H1 (cell line): Measurements from ENCODE around the gene MYCBP2. TPM values are rescaled to one million over a fixed set of nuclear protein-coding genes. Genes with fewer than 3 reads are reported as not detected.

Experiments
- CTCF ChIA-PET: fragments of 300-600 bp; sonication (Branson Sonifier 250); formaldehyde crosslinking; loops from one replicate; lab custom pipeline; 2021; ENCODE audit not compliant: partially characterized antibody; lab: Charles Lee
- POLR2A ChIA-PET: fragments of 300-600 bp; sonication (Branson Sonifier 250); formaldehyde crosslinking; loops from one replicate; lab custom pipeline; 2021; ENCODE audit warnings: inconsistent platforms; ENCODE audit not compliant: partially characterized antibody; lab: Charles Lee
- DNase-seq, 2 experiments: peaks; one replicate each; pipeline versions ENCODE4 v3.0.0 to v3.0.0-alpha.2; 2010 to 2022; ENCODE audit warnings: low spot score in 2 of 2, low read depth in 1 of 2, mixed read lengths in 1 of 2
- FAIRE-seq: peaks from 2 replicates; lab custom pipeline; 2011; peaks lifted over from hg19 to GRCh38; lab: Jason Lieb, UNC
- H2AFZ ChIP-seq: 2 replicates; pipeline ENCODE4 v1.8.1; 2012; ENCODE audit warnings: low read length, inconsistent platforms
- H2AK5ac ChIP-seq: 2 replicates; pipeline ENCODE4 v1.6.1; 2013; ENCODE audit warnings: low read depth, low read length
- H2BK120ac ChIP-seq: replicated peaks from 2 replicates; pipeline ENCODE3; 2013; ENCODE audit warnings: low read depth, low read length, inconsistent platforms
- H2BK12ac ChIP-seq: 2 replicates; pipeline ENCODE4 v1.6.1; 2013; ENCODE audit warnings: low read depth, low read length
- H2BK15ac ChIP-seq: 2 replicates; pipeline ENCODE4 v1.6.1; 2013; ENCODE audit warnings: low read length
- H2BK20ac ChIP-seq: 2 replicates; pipeline ENCODE4 v1.6.1; 2013; ENCODE audit warnings: low read length
- H2BK5ac ChIP-seq: 2 replicates; pipeline ENCODE4 v1.6.1; 2013; ENCODE audit warnings: low read depth, low read length
- H3K14ac ChIP-seq: 2 replicates; pipeline ENCODE4 v1.6.1; 2013; ENCODE audit warnings: inconsistent platforms; ENCODE audit not compliant: insufficient read length
- H3K18ac ChIP-seq: 2 replicates; pipeline ENCODE4 v1.6.1; 2013; ENCODE audit warnings: low read length; ENCODE audit errors: extremely low read depth
- H3K23ac ChIP-seq: 2 replicates; pipeline ENCODE4 v1.6.1; 2013; ENCODE audit warnings: inconsistent platforms; ENCODE audit not compliant: insufficient read length
- H3K23me2 ChIP-seq: 2 replicates; pipeline ENCODE4 v1.6.1; 2013; ENCODE audit warnings: low read depth, low read length
- H3K27ac ChIP-seq: 2 replicates; pipeline ENCODE4 v1.6.1; 2011; ENCODE audit warnings: low read depth, low read length, inconsistent platforms
- H3K27me3 ChIP-seq, 4 experiments: replicated peaks in 1 of 4; 1 replicate in 1 of 4; 2 replicates in 3 of 4; pipeline versions ENCODE4 v1.6.1 to v1.8.1; 2011 to 2013; ENCODE audit warnings: low read length in 3 of 4, mild to moderate bottlenecking in 3 of 4, inconsistent platforms in 2 of 4, mixed read lengths in 2 of 4, moderate library complexity in 1 of 4; ENCODE audit not compliant: control insufficient read depth in 3 of 4, insufficient read depth in 3 of 4; ENCODE audit errors: extremely low read depth in 1 of 4
- H3K36me3 ChIP-seq, 4 experiments: 2 replicates each; pipeline versions ENCODE4 v1.6.1 to v1.8.1; 2011 to 2013; ENCODE audit warnings: mild to moderate bottlenecking in 4 of 4, low read length in 3 of 4, moderate library complexity in 2 of 4, control low read depth in 1 of 4, inconsistent platforms in 1 of 4; ENCODE audit not compliant: insufficient read depth in 4 of 4, control insufficient read depth in 2 of 4
- H3K4ac ChIP-seq: replicated peaks from 2 replicates; pipeline ENCODE3; 2013; ENCODE audit warnings: low read length, low read depth, mixed read lengths, inconsistent platforms; ENCODE audit not compliant: insufficient read length
- H3K4me1 ChIP-seq, 4 experiments: replicated peaks in 1 of 4; 1 replicate in 1 of 4; 2 replicates in 3 of 4; pipeline versions ENCODE4 v1.6.1 to v1.8.1; 2011 to 2013; ENCODE audit warnings: low read length in 3 of 4, inconsistent platforms in 2 of 4, mixed read lengths in 1 of 4; ENCODE audit not compliant: insufficient read depth in 4 of 4, control insufficient read depth in 3 of 4
- H3K4me2 ChIP-seq, 2 experiments: 2 replicates each; pipeline versions ENCODE4 v1.6.1 to v1.8.1; 2011 to 2013; ENCODE audit warnings: low read depth in 2 of 2, low read length in 2 of 2, control low read depth in 1 of 2, inconsistent platforms in 1 of 2, mild to moderate bottlenecking in 1 of 2; ENCODE audit not compliant: insufficient read depth in 1 of 2
- H3K4me3 ChIP-seq, 4 experiments: fragments of 200-600, 300-600 bp in 1 of 4; sonication (generic), shearing (Covaris generic), sonication (Bioruptor Twin) in 1 of 4; 2 replicates each; pipeline versions ENCODE4 v1.5.1 to v1.8.1; 2011 to 2016; ENCODE audit warnings: low read length in 4 of 4, low read depth in 3 of 4, control low read depth in 2 of 4, inconsistent platforms in 2 of 4, mild to moderate bottlenecking in 2 of 4, mixed read lengths in 1 of 4, moderate library complexity in 1 of 4; ENCODE audit not compliant: insufficient read depth in 2 of 4; ENCODE audit errors: extremely low read depth in 1 of 4
- H3K56ac ChIP-seq: replicated peaks from 2 replicates; pipeline ENCODE3; 2013; ENCODE audit warnings: low read depth, mild to moderate bottlenecking, mixed read lengths, low read length, inconsistent platforms; ENCODE audit not compliant: insufficient read length
- H3K79me1 ChIP-seq: 2 replicates; pipeline ENCODE4 v1.6.1; 2013; ENCODE audit warnings: low read depth, low read length, control low read depth
- H3K79me2 ChIP-seq, 2 experiments: 2 replicates each; pipeline versions ENCODE4 v1.6.1 to v1.8.1; 2012 to 2013; ENCODE audit warnings: low read length in 2 of 2, mild to moderate bottlenecking in 2 of 2, inconsistent platforms in 1 of 2; ENCODE audit not compliant: insufficient read depth in 2 of 2, control insufficient read depth in 1 of 2
- H3K9ac ChIP-seq, 4 experiments: replicated peaks in 1 of 4; 1 replicate in 1 of 4; 2 replicates in 3 of 4; pipeline versions ENCODE4 v1.6.1 to v1.8.1; 2011 to 2013; ENCODE audit warnings: low read depth in 3 of 4, low read length in 3 of 4, control low read depth in 2 of 4, mild to moderate bottlenecking in 2 of 4, moderate library complexity in 2 of 4, inconsistent platforms in 1 of 4; ENCODE audit errors: extremely low read depth in 1 of 4
- H3K9me3 ChIP-seq, 2 experiments: 2 replicates each; pipeline versions ENCODE4 v1.6.1 to v1.8.1; 2012 to 2013; ENCODE audit warnings: mild to moderate bottlenecking in 2 of 2, moderate library complexity in 2 of 2, control low read depth in 1 of 2, inconsistent platforms in 1 of 2, low read depth in 1 of 2, low read length in 1 of 2, mixed read lengths in 1 of 2; ENCODE audit not compliant: insufficient read depth in 2 of 2
- H4K20me1 ChIP-seq, 2 experiments: replicated peaks in 1 of 2; 2 replicates each; pipeline versions ENCODE3 to v1.8.1; 2011 to 2013; ENCODE audit warnings: inconsistent platforms in 2 of 2, low read length in 2 of 2, mild to moderate bottlenecking in 1 of 2; ENCODE audit not compliant: insufficient read depth in 2 of 2, control insufficient read depth in 1 of 2
- H4K5ac ChIP-seq: 2 replicates; pipeline ENCODE4 v1.6.1; 2013; ENCODE audit warnings: low read length, low read depth, mixed read lengths, inconsistent platforms; ENCODE audit not compliant: insufficient read length
- H4K8ac ChIP-seq: 2 replicates; pipeline ENCODE4 v1.8.0; 2013; ENCODE audit warnings: mild to moderate bottlenecking, moderate library complexity, low read length, inconsistent platforms; ENCODE audit not compliant: insufficient read depth; ENCODE audit errors: extremely low read depth
- H4K91ac ChIP-seq: replicated peaks from 2 replicates; pipeline ENCODE3; 2013; ENCODE audit warnings: low read length, mixed read lengths, inconsistent platforms; ENCODE audit not compliant: insufficient read length
- EZH2 ChIP-seq: fragments of 200-600 bp; sonication (generic); IDR thresholded peaks from 2 replicates; pipeline ENCODE4 v1.7.1; 2012; ENCODE audit warnings: low read depth, mild to moderate bottlenecking, moderate library complexity, low read length, inconsistent platforms; ENCODE audit not compliant: severe bottlenecking
- HDAC2 ChIP-seq, 2 experiments: fragments of 300-600 bp in 1 of 2; sonication (generic) in 1 of 2; IDR thresholded peaks; 2 replicates each; pipeline ENCODE4 v1.6.1; 2011 to 2012; ENCODE audit warnings: low read depth in 2 of 2, low read length in 2 of 2, mild to moderate bottlenecking in 2 of 2, moderate library complexity in 2 of 2, borderline replicate concordance in 1 of 2, inconsistent platforms in 1 of 2
- JUN ChIP-seq: IDR thresholded peaks from 2 replicates; pipeline ENCODE4 v1.6.1; 2011; ENCODE audit warnings: low read depth, mild to moderate bottlenecking, improper control_type of control experiment, low read length
- SIN3A ChIP-seq, 2 experiments: IDR thresholded peaks in 1 of 2; conservative IDR thresholded peaks in 1 of 2; 2 replicates each; pipeline ENCODE4 v1.6.1; 2011 to 2012; ENCODE audit warnings: low read length in 2 of 2, improper control_type of control experiment in 1 of 2, low read depth in 1 of 2, mild to moderate bottlenecking in 1 of 2
- WGBS, 2 experiments: shearing (Covaris generic) in 1 of 2; methylation state at CpG; one replicate each; pipeline versions ENCODE4 v1.1.6 to v1.1.7; 2013 to 2015; ENCODE audit warnings: low lambda C conversion rate in 2 of 2, mixed read lengths in 2 of 2, inconsistent platforms in 1 of 2, low coverage in 1 of 2, missing lambda C conversion rate in 1 of 2; ENCODE audit not compliant: insufficient replicate concordance in 2 of 2, insufficient coverage in 1 of 2, insufficient read length in 1 of 2; ENCODE audit errors: extremely low coverage in 1 of 2, missing lambda C conversion rate in 1 of 2; 5-methylcytosine and 5-hydroxymethylcytosine counted together
- polyA plus RNA-seq, 7 experiments: library from polyadenylated mRNA; depleted of rRNA in 3 of 7; stranded (reverse) in 5 of 7; unstranded in 2 of 7; fragments of >200 nt in 5 of 7; fragments of 200-250 nt in 2 of 7; gene quantifications; 1 replicate in 5 of 7; 2 replicates in 1 of 7; 4 replicates in 1 of 7; pipeline versions ENCODE4 v1.2.1 to v1.2.3, GENCODE V29; 2011 to 2013; ENCODE audit warnings: missing spikeins in 2 of 7, mixed read lengths in 2 of 7
- total RNA-seq: library from RNA; stranded (reverse); fragmentation: NEBNext Ultra II Directional; extraction: Animal tissue kit (Norgen Biotek cat#: 25700); gene quantifications from 2 replicates; pipeline ENCODE4 v1.2.1, GENCODE V29; 2021

Gene MYCBP2
- total and polyA plus RNA-seq, 2 of the 8 experiments (the other 6 are each of a cell fraction or from before 2014, with no cell fraction given) = 19.0 to 52.1 TPM

DNA sequence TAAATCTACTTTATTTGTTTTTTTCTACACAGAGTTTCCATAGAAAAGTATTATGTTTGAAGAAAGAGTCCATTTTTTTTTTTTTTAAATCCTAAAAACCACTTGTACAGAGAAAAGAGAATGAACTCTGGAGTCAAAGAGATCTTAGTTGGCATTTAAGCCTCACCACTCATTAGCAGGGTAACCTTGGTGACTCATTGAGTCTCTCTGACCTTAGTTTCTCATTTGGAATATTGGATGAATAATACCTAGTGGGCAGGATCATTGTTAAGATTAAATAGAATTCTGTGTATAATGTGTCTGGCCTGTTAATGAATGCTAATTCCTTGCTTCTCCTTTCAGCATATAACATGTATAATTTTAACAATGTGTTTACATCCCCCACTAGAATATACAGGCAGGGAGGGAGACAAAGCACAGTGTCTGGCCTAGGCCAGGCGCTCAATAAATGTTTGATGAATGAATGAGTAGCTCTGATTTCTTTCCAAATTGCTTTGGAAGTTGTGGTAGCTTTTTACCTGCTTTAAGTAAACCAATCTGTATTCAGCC is 48.7 kb upstream of the MYCBP2 start:
- Histone ChIP-seq H3K79me1 (no peaks in the 10 kb centered on the region), H3K4me2 (no peak overlapping the region), H3K9ac (no peak overlapping the region), H2BK20ac (no peak overlapping the region), H3K27me3 (no peaks in the 10 kb centered on the region), H3K4me1 (peaks cover 4 to 14% (median 8%) of the 10 kb centered on the region in 4 experiments; a peak in 6 of 7 replicates), H2BK15ac (no peak overlapping the region), H3K27ac (no peak overlapping the region), H2BK12ac (no peak overlapping the region), H3K23me2 (no peaks in the 10 kb centered on the region), H4K8ac (no peak overlapping the region), H2BK120ac (no peak overlapping the region), H3K18ac (no peak overlapping the region), H3K56ac (no peak overlapping the region), H3K4ac (no peak overlapping the region), H2BK5ac (no peak overlapping the region), H2AK5ac (no peak overlapping the region), H4K20me1 (no peaks in the 10 kb centered on the region), H3K23ac (no peak overlapping the region), H3K36me3 (no peaks in the 10 kb centered on the region), H4K5ac (no peak overlapping the region), H3K79me2 (no peaks in the 10 kb centered on the region), H3K4me3 (no peak overlapping the region), H3K9me3 (no peaks in the 10 kb centered on the region), H4K91ac (no peak overlapping the region), H2AFZ (no peak overlapping the region), H3K14ac (no peak overlapping the region)
- CTCF ChIA-PET = interaction anchor here (0.7 kb wide), 1 partner anchor 206 kb away, joined by 3 read pairs; no protein-coding TSS in a partner anchor
- POLR2A ChIA-PET = no interaction called here
- TF ChIP-seq SIN3A (conservative IDR thresholded peaks at IDR 0.05 in 1 of 2, IDR thresholded peaks at IDR 0.05 in 1 of 2; ENCODE audit: low read depth in 1 of 2, low read length in 2 of 2) (no peak), HDAC2 (IDR thresholded peaks at IDR 0.05; ENCODE audit: borderline replicate concordance in 1 of 2, low read depth in 2 of 2, low read length in 2 of 2) (no peak), JUN (no peak), EZH2 (no peak)
- FAIRE-seq = no peak
- DNase-seq = no peak
- 84% methylated on average over 1 of the region's 1 CpG; no CpG with 5 or more reads in 1 of the 2 experiments for WGBS, 2 experiments
